GM18951 (cell line): ENCODE results near the gene NRG2.

Experiments used
- POLR2A ChIP-seq: IDR thresholded peaks from 4 replicates; pipeline ENCODE4 v1.6.1; 2011; ENCODE audit warnings: mild to moderate bottlenecking; ENCODE audit not compliant: insufficient read length, insufficient read depth; ENCODE audit errors: extremely low read depth
- in situ Hi-C: fragments of 300-500 bp; cut with MboI; formaldehyde crosslinking; loops from one replicate; pipeline ENCODE4 v1.12.0; 2022; ENCODE audit warnings: low sequenced_read_pairs, mixed read lengths, inconsistent platforms; ENCODE audit not compliant: unreplicated experiment

NRG2 gene

GRCh38 chr5:140054086-140054689 is 11.1 kb upstream of the NRG2 start:
- in situ Hi-C loops: no loop called here
- TF ChIP-seq POLR2A: no peak

- no peak for TF ChIP-seq POLR2A
- in situ Hi-C loops: no loop called here
Observed at GRCh38 chr5:140051950-140052349, 8.9 kb upstream of the NRG2 start.

- in situ Hi-C loops: no loop called here
- no peak for TF ChIP-seq POLR2A
Observed at GRCh38 chr5:140049713-140050112, 6.6 kb upstream of the NRG2 start.

GRCh38 chr5:140049205-140049604 is 6.1 kb upstream of the NRG2 start:
- in situ Hi-C loops: no loop called here

GRCh38 chr5:140044041-140044440 is 942 bp upstream of the NRG2 start:
- TF ChIP-seq POLR2A: no peak
- in situ Hi-C loops: no loop called here

More at GRCh38 chr5:140049205-140049604, 6.1 kb upstream of the NRG2 start:
- no peak for TF ChIP-seq POLR2A

GRCh38 chr5:140043508-140043872 is 391 bp upstream of the NRG2 start:
- TF ChIP-seq POLR2A: no peak
- in situ Hi-C loops: no loop called here

- in situ Hi-C loops: no loop called here
- no peak for TF ChIP-seq POLR2A
Observed at GRCh38 chr5:140042393-140042642, 781 bp downstream of the NRG2 start.

GRCh38 chr5:140041492-140042392 is 1.4 kb downstream of the NRG2 start:
- TF ChIP-seq POLR2A: no peak
- in situ Hi-C loops: no loop called here

- TF ChIP-seq POLR2A: no peak
- in situ Hi-C loops: no loop called here
Observed at GRCh38 chr5:140041099-140041491, 2.0 kb downstream of the NRG2 start.

- in situ Hi-C loops: no loop called here
- no peak for TF ChIP-seq POLR2A
Observed at GRCh38 chr5:140040358-140040757, 2.7 kb downstream of the NRG2 start.

- in situ Hi-C loops: no loop called here
- no peak for TF ChIP-seq POLR2A
Observed at GRCh38 chr5:140039561-140039960, 3.5 kb downstream of the NRG2 start.

GRCh38 chr5:140038373-140038957 is 4.6 kb downstream of the NRG2 start:
- TF ChIP-seq POLR2A: no peak
- in situ Hi-C loops: no loop called here

- in situ Hi-C loops: no loop called here
- no peak for TF ChIP-seq POLR2A
Observed at GRCh38 chr5:140037012-140037411, 6.1 kb downstream of the NRG2 start.

GRCh38 chr5:140035881-140036280 is 7.2 kb downstream of the NRG2 start:
- no peak for TF ChIP-seq POLR2A
- in situ Hi-C loops: no loop called here
